ENCODE results near the gene RAD52. TPM values are rescaled to one million over a fixed set of nuclear protein-coding genes. Genes with fewer than 3 reads are reported as not detected.

RAD52 gene
- total and polyA plus RNA-seq, 4 donors: 3.7 to 14.2 (median 6.7) TPM

GRCh38 chr12:873954-874353 is 75.5 kb downstream of the RAD52 start:
- Histone ChIP-seq H3K36me3 (ENCODE audit: control insufficient read depth in 4 of 4, insufficient read depth in 3 of 4, low read depth in 1 of 4, low read length in 3 of 4) (peaks cover 3 to 35% (median 23%) of the 10 kb centered on the region in 4 donors), H3K27me3 (ENCODE audit: control insufficient read depth in 4 of 4, insufficient read depth in 4 of 4, low read length in 3 of 4) (no peaks in the 10 kb centered on the region), H3K9me3 (ENCODE audit: control insufficient read depth in 4 of 4, low read length in 3 of 4) (no peaks in the 10 kb centered on the region), H3K4me1 (ENCODE audit: control insufficient read depth in 4 of 4, insufficient read depth in 4 of 4, low read length in 3 of 4) (peaks cover 0 to 2% (median 0%) of the 10 kb centered on the region in 4 donors), H3K4me3 (ENCODE audit: low read depth in 1 of 3, low read length in 3 of 3) (no peak overlapping the region), H3K9ac (ENCODE audit: low read depth in 1 of 2, low read length in 2 of 2) (no peak overlapping the region), H3K27ac (ENCODE audit: low read depth in 1 of 2, low read length in 2 of 2) (no peak overlapping the region)
- TF ChIP-seq, protein P1, sequence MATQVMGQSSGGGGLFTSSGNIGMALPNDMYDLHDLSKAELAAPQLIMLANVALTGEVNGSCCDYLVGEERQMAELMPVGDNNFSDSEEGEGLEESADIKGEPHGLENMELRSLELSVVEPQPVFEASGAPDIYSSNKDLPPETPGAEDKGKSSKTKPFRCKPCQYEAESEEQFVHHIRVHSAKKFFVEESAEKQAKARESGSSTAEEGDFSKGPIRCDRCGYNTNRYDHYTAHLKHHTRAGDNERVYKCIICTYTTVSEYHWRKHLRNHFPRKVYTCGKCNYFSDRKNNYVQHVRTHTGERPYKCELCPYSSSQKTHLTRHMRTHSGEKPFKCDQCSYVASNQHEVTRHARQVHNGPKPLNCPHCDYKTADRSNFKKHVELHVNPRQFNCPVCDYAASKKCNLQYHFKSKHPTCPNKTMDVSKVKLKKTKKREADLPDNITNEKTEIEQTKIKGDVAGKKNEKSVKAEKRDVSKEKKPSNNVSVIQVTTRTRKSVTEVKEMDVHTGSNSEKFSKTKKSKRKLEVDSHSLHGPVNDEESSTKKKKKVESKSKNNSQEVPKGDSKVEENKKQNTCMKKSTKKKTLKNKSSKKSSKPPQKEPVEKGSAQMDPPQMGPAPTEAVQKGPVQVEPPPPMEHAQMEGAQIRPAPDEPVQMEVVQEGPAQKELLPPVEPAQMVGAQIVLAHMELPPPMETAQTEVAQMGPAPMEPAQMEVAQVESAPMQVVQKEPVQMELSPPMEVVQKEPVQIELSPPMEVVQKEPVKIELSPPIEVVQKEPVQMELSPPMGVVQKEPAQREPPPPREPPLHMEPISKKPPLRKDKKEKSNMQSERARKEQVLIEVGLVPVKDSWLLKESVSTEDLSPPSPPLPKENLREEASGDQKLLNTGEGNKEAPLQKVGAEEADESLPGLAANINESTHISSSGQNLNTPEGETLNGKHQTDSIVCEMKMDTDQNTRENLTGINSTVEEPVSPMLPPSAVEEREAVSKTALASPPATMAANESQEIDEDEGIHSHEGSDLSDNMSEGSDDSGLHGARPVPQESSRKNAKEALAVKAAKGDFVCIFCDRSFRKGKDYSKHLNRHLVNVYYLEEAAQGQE (IDR thresholded peaks at IDR 0.05): no peak
- no peak for TF ChIP-seq YY1 (IDR thresholded peaks at IDR 0.05)
- no peak for TF ChIP-seq FOXA2 (IDR thresholded peaks at IDR 0.05)
- no peak for TF ChIP-seq GABPA (IDR thresholded peaks at IDR 0.05 in 1 of 2, conservative IDR thresholded peaks at IDR 0.05 in 1 of 2)
- TF ChIP-seq FOXA1 (IDR thresholded peaks at IDR 0.05): no peak
- TF ChIP-seq JUND (IDR thresholded peaks at IDR 0.05): no peak
- no peak for TF ChIP-seq ZBTB33 (IDR thresholded peaks at IDR 0.05)
- TF ChIP-seq EGR1 (IDR thresholded peaks at IDR 0.05; ENCODE audit: low read depth in 2 of 2): no peak
- TF ChIP-seq, protein P2, sequence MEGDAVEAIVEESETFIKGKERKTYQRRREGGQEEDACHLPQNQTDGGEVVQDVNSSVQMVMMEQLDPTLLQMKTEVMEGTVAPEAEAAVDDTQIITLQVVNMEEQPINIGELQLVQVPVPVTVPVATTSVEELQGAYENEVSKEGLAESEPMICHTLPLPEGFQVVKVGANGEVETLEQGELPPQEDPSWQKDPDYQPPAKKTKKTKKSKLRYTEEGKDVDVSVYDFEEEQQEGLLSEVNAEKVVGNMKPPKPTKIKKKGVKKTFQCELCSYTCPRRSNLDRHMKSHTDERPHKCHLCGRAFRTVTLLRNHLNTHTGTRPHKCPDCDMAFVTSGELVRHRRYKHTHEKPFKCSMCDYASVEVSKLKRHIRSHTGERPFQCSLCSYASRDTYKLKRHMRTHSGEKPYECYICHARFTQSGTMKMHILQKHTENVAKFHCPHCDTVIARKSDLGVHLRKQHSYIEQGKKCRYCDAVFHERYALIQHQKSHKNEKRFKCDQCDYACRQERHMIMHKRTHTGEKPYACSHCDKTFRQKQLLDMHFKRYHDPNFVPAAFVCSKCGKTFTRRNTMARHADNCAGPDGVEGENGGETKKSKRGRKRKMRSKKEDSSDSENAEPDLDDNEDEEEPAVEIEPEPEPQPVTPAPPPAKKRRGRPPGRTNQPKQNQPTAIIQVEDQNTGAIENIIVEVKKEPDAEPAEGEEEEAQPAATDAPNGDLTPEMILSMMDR (IDR thresholded peaks at IDR 0.05; ENCODE audit: low read depth, low read length, missing input control): no peak
- no peak for TF ChIP-seq HNF4G (IDR thresholded peaks at IDR 0.05)
- 78% methylated on average over 2 of the region's 2 CpGs for WGBS
- no peak for DNase-seq (ENCODE audit: low spot score)

DNA sequence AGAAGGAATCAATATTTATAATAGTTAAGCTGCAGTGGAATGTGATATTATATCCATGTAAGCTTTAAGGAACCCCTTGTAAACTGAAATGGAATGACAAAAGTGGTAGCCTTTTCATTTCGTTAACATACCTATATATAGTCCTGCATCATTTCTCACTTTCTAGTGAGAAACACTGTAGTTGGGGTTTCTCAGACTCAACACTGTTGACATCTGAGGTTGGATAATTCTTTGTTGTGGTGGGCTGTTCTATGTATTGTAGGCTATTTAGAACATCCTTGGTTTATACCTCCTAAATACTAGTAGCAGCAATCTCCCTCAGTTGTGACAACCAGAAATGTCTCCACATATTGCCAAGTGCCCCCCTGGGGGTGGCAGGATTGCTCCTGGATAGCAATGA is 79.1 kb downstream of the RAD52 start:
- H3K4me3 ChIP-seq (ENCODE audit: low read depth in 1 of 3, low read length in 3 of 3): no peak overlapping the region
- no peak overlapping the region for H3K27ac ChIP-seq (ENCODE audit: low read depth in 1 of 2, low read length in 2 of 2)
- H3K4me1 ChIP-seq (ENCODE audit: control insufficient read depth in 4 of 4, insufficient read depth in 4 of 4, low read length in 3 of 4): peaks cover 0 to 2% (median 0%) of the 10 kb centered on the region in 4 donors
- peaks cover 0 to 46% (median 26%) of the 10 kb centered on the region in 4 donors for H3K36me3 ChIP-seq (ENCODE audit: control insufficient read depth in 4 of 4, insufficient read depth in 3 of 4, low read depth in 1 of 4, low read length in 3 of 4)
- DNase-seq (ENCODE audit: low spot score): no peak
- H3K27me3 ChIP-seq (ENCODE audit: control insufficient read depth in 4 of 4, insufficient read depth in 4 of 4, low read length in 3 of 4): no peaks in the 10 kb centered on the region
- no peak overlapping the region for H3K9ac ChIP-seq (ENCODE audit: low read depth in 1 of 2, low read length in 2 of 2)
- 87% methylated on average over 1 of the region's 1 CpG for WGBS
- TF ChIP-seq ZBTB33 (IDR thresholded peaks at IDR 0.05) (no peak), YY1 (IDR thresholded peaks at IDR 0.05) (no peak), RXRA (IDR thresholded peaks at IDR 0.05) (no peak), NR2F2 (IDR thresholded peaks at IDR 0.05) (no peak), JUND (IDR thresholded peaks at IDR 0.05) (no peak), SP1 (IDR thresholded peaks at IDR 0.05) (no peak), FOXA1 (IDR thresholded peaks at IDR 0.05) (no peak), ATF3 (IDR thresholded peaks at IDR 0.05) (no peak), HNF4A (conservative IDR thresholded peaks at IDR 0.05) (no peak)
- TF ChIP-seq, protein P3, sequence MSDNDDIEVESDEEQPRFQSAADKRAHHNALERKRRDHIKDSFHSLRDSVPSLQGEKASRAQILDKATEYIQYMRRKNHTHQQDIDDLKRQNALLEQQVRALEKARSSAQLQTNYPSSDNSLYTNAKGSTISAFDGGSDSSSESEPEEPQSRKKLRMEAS (IDR thresholded peaks at IDR 0.05): no peak
- TF ChIP-seq, protein P1 (IDR thresholded peaks at IDR 0.05): no peak
- H3K9me3 ChIP-seq (ENCODE audit: control insufficient read depth in 4 of 4, low read length in 3 of 4): no peaks in the 10 kb centered on the region

All from liver (tissue), 9 donors.